ENCODE measurements around the gene ARHGAP8. TPM values are rescaled to one million over a fixed set of nuclear protein-coding genes. Genes with fewer than 3 reads are reported as not detected.
"Not testable (repeated sequence)": the region's sequence is repeated elsewhere in the genome, so short reads cannot be mapped to it uniquely, and the experiment has no call there.

Gene ARHGAP8
- total RNA-seq, 1 donor from 2014 or later, result 2.8 TPM

DNA sequence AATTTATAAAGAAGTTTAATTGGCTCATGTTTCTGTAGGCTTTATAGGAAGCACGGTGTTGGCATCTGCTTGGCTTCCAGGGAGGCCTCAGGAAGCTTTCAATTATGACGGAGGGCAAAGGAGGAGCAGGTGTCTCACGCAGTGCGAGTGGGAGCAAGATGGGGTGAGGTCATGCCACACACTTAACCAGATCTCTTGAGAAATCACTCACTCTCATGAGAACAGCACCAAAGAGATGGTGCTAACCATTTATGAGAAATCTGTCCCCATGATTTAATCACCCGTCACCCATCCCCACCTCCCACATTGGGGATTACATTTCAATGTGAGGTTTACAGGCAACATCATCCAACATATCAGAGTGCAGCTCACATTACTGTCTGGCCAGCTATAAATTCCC lies 103.5 kb downstream of the ARHGAP8 start:
- H3K79me2 ChIP-seq (ENCODE audit: insufficient read depth, low read length), result no peaks in the 10 kb centered on the region
- FAIRE-seq, result no peak
- no peak overlapping the region for H3K4me3 ChIP-seq (ENCODE audit: insufficient read depth, low read depth, low read length)
- H3K4me2 ChIP-seq (ENCODE audit: low read length), result no peak overlapping the region
- Mint-ChIP-seq H3K9me3 (ENCODE audit: unreplicated experiment) (peaks cover 3% of the 10 kb centered on the region), H3K27me3 (ENCODE audit: low read depth, unreplicated experiment) (no peaks in the 10 kb centered on the region), H3K36me3 (ENCODE audit: low read depth, unreplicated experiment) (no peaks in the 10 kb centered on the region), H3K27ac (ENCODE audit: unreplicated experiment) (no peak overlapping the region), H3K4me3 (ENCODE audit: unreplicated experiment) (no peak overlapping the region), H3K4me1 (ENCODE audit: low read depth, unreplicated experiment) (peaks cover 1% of the 10 kb centered on the region)
- H2AFZ ChIP-seq (ENCODE audit: low read depth, low read length), result no peak overlapping the region
- DNase-seq (ENCODE audit: low read depth), result no peak
- H3K9ac ChIP-seq (ENCODE audit: low read length), result no peak overlapping the region
- H3K27ac ChIP-seq (ENCODE audit: low read depth, low read length), result no peak overlapping the region
- no peaks in the 10 kb centered on the region for H3K4me1 ChIP-seq (ENCODE audit: insufficient read depth, low read length)
- H3K27me3 ChIP-seq (ENCODE audit: insufficient read depth, low read length), result no peaks in the 10 kb centered on the region
- TF ChIP-seq, protein P1, sequence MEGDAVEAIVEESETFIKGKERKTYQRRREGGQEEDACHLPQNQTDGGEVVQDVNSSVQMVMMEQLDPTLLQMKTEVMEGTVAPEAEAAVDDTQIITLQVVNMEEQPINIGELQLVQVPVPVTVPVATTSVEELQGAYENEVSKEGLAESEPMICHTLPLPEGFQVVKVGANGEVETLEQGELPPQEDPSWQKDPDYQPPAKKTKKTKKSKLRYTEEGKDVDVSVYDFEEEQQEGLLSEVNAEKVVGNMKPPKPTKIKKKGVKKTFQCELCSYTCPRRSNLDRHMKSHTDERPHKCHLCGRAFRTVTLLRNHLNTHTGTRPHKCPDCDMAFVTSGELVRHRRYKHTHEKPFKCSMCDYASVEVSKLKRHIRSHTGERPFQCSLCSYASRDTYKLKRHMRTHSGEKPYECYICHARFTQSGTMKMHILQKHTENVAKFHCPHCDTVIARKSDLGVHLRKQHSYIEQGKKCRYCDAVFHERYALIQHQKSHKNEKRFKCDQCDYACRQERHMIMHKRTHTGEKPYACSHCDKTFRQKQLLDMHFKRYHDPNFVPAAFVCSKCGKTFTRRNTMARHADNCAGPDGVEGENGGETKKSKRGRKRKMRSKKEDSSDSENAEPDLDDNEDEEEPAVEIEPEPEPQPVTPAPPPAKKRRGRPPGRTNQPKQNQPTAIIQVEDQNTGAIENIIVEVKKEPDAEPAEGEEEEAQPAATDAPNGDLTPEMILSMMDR (IDR thresholded peaks at IDR 0.05; ENCODE audit: insufficient read depth, low read depth, low read length), result no peak
- no peak for TF ChIP-seq EZH2 (IDR thresholded peaks at IDR 0.05; ENCODE audit: insufficient read depth, low read length)
- no peaks in the 10 kb centered on the region for H4K20me1 ChIP-seq (ENCODE audit: insufficient read depth, low read length)
- no peaks in the 10 kb centered on the region for H3K36me3 ChIP-seq (ENCODE audit: insufficient read depth, low read length)
- H3K9me3 ChIP-seq (ENCODE audit: insufficient read depth, low read depth, low read length), result no peaks in the 10 kb centered on the region

DNA sequence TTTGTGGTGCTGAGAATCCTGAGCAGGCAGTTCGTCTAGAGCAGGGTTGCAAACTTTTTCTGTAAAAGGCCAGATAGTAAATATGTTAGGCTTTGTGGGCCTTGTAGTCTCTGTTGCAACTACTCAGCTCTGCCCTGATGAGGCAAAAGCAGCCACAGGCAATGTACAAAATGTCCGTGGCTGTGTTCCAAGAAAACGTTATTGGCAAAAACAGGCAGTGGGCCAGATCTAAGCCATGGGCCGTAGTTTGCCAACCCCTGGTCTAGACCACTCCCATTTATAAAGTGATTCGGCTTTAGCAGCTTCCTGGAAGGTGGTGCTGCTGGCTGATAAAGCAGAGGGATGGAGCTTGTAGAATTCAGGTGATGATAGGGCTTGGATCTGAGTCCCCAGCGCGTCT lies 106.4 kb downstream of the ARHGAP8 start:
- H4K20me1 ChIP-seq (ENCODE audit: insufficient read depth, low read length); H3K4me3 ChIP-seq (ENCODE audit: insufficient read depth, low read depth, low read length); DNase-seq (ENCODE audit: low read depth); H2AFZ ChIP-seq (ENCODE audit: low read depth, low read length); H3K36me3 ChIP-seq (ENCODE audit: insufficient read depth, low read length); H3K36me3 Mint-ChIP-seq (ENCODE audit: low read depth, unreplicated experiment); H3K4me3 Mint-ChIP-seq (ENCODE audit: unreplicated experiment); H3K27me3 Mint-ChIP-seq (ENCODE audit: low read depth, unreplicated experiment); H3K9ac ChIP-seq (ENCODE audit: low read length); H3K27ac Mint-ChIP-seq (ENCODE audit: unreplicated experiment); H3K4me2 ChIP-seq (ENCODE audit: low read length); H3K27ac ChIP-seq (ENCODE audit: low read depth, low read length); H3K9me3 ChIP-seq (ENCODE audit: insufficient read depth, low read depth, low read length); H3K4me1 Mint-ChIP-seq (ENCODE audit: low read depth, unreplicated experiment); H3K79me2 ChIP-seq (ENCODE audit: insufficient read depth, low read length); H3K27me3 ChIP-seq (ENCODE audit: insufficient read depth, low read length); H3K9me3 Mint-ChIP-seq (ENCODE audit: unreplicated experiment); H3K4me1 ChIP-seq (ENCODE audit: insufficient read depth, low read length): not testable (repeated sequence)
- peak; percentile 23 for FAIRE-seq

GRCh38 chr22:44859641-44860040 lies 107.3 kb downstream of the ARHGAP8 start:
- no peak overlapping the region for H3K4me3 ChIP-seq (ENCODE audit: insufficient read depth, low read depth, low read length)
- no peaks in the 10 kb centered on the region for H3K36me3 ChIP-seq (ENCODE audit: insufficient read depth, low read length)
- H3K9ac ChIP-seq (ENCODE audit: low read length), result no peak overlapping the region
- no peak overlapping the region for H2AFZ ChIP-seq (ENCODE audit: low read depth, low read length)
- Mint-ChIP-seq H3K4me3 (ENCODE audit: unreplicated experiment) (no peak overlapping the region), H3K9me3 (ENCODE audit: unreplicated experiment) (peaks cover 3% of the 10 kb centered on the region), H3K4me1 (ENCODE audit: low read depth, unreplicated experiment) (peaks cover 1% of the 10 kb centered on the region), H3K36me3 (ENCODE audit: low read depth, unreplicated experiment) (peaks cover 5% of the 10 kb centered on the region), H3K27me3 (ENCODE audit: low read depth, unreplicated experiment) (no peaks in the 10 kb centered on the region), H3K27ac (ENCODE audit: unreplicated experiment) (no peak overlapping the region)
- H4K20me1 ChIP-seq (ENCODE audit: insufficient read depth, low read length), result no peaks in the 10 kb centered on the region
- H3K79me2 ChIP-seq (ENCODE audit: insufficient read depth, low read length), result no peaks in the 10 kb centered on the region
- TF ChIP-seq, protein P1 (IDR thresholded peaks at IDR 0.05; ENCODE audit: insufficient read depth, low read depth, low read length), result no peak
- TF ChIP-seq EZH2 (IDR thresholded peaks at IDR 0.05; ENCODE audit: insufficient read depth, low read length), result no peak
- DNase-seq (ENCODE audit: low read depth), result no peak
- H3K27ac ChIP-seq (ENCODE audit: low read depth, low read length), result no peak overlapping the region
- H3K4me1 ChIP-seq (ENCODE audit: insufficient read depth, low read length), result no peaks in the 10 kb centered on the region
- FAIRE-seq, result no peak
- no peaks in the 10 kb centered on the region for H3K9me3 ChIP-seq (ENCODE audit: insufficient read depth, low read depth, low read length)
- H3K4me2 ChIP-seq (ENCODE audit: low read length), result no peak overlapping the region
- H3K27me3 ChIP-seq (ENCODE audit: insufficient read depth, low read length), result no peaks in the 10 kb centered on the region
